ENCODE measurements around the gene ZC3H7B.
A peak's percentile ranks its signal among the peaks of the same experiment; 100 is the strongest.

DNA sequence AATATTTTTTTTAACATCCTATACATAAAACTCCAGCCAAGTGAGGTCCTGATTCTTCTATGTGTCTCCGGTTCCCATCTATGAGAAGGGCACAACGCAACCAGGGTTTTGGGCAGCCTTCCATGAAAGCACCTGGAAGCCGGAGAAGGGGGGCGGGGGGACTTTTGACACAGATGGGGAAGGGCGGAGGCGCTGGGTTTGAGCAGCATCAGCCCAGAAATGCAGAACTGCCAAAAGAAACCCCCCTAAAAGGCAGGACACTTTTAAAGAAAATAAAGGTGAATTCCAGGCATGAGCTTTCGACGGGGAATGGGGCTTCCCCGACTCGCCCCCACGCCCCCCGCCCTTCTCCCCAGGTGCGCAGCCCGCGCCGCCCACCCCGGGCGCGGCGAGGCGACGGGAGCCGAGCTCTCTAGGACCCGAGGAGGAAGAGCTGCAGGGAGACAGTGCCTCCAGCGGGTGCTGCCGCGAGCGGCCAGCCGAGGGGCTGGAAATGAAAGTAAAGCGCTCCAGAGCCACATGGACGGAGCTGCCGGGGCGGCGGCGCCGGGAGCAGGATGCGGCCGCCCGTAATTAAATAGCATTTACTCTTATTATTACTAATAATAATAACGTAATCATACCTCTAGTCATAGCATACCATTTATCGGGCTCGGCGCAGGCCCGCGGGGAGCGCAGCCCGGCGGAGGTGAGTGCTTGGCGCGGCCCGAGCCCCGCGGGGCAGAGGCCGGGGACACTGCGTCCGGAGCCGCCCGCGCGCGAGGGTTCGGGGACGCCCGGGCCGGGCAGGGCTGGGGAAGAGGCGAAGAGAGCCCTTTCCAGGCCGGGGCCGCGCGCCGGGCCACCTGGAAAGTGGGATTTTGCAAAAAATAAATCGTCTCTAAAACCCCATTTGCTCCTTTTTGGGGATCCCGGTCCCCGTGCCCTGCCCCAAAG, at the start of gene ZC3H7B:
- TF ChIP-seq, protein P1, sequence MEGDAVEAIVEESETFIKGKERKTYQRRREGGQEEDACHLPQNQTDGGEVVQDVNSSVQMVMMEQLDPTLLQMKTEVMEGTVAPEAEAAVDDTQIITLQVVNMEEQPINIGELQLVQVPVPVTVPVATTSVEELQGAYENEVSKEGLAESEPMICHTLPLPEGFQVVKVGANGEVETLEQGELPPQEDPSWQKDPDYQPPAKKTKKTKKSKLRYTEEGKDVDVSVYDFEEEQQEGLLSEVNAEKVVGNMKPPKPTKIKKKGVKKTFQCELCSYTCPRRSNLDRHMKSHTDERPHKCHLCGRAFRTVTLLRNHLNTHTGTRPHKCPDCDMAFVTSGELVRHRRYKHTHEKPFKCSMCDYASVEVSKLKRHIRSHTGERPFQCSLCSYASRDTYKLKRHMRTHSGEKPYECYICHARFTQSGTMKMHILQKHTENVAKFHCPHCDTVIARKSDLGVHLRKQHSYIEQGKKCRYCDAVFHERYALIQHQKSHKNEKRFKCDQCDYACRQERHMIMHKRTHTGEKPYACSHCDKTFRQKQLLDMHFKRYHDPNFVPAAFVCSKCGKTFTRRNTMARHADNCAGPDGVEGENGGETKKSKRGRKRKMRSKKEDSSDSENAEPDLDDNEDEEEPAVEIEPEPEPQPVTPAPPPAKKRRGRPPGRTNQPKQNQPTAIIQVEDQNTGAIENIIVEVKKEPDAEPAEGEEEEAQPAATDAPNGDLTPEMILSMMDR (IDR thresholded peaks at IDR 0.05; ENCODE audit: insufficient read depth, low read depth, low read length): peak; percentile 22
- no peak for TF ChIP-seq EZH2 (IDR thresholded peaks at IDR 0.05; ENCODE audit: insufficient read depth, low read length)
